Hepatocyte (in vitro differentiated cells): Measurements from ENCODE around the gene FFAR2. TPM values are rescaled to one million over a fixed set of nuclear protein-coding genes. Genes with fewer than 3 reads are reported as not detected.
"Not testable (repeated sequence)": the region's sequence is repeated elsewhere in the genome, so short reads cannot be mapped to it uniquely, and the experiment has no call there.

Experiments
- DNase-seq: peaks from one replicate; pipeline ENCODE4 v3.0.0-alpha.2; 2016; ENCODE audit warnings: low spot score
- H2AFZ ChIP-seq: fragments of 200-600 bp; sonication (generic); 2 replicates; pipeline ENCODE4 v1.6.0; 2016; ENCODE audit warnings: antibody characterized with exemption, mild to moderate bottlenecking
- H3K27ac ChIP-seq: fragments of 200-600 bp; sonication (generic); 2 replicates; pipeline ENCODE4 v1.5.1; 2016; ENCODE audit warnings: mild to moderate bottlenecking
- H3K27me3 ChIP-seq: fragments of 200-600 bp; sonication (generic); 2 replicates; pipeline ENCODE4 v1.6.1; 2016
- H3K36me3 ChIP-seq: fragments of 200-600 bp; sonication (generic); replicated peaks from 2 replicates; pipeline ENCODE4 v1.5.1; 2016; ENCODE audit warnings: low read depth; ENCODE audit not compliant: insufficient read depth
- H3K4me1 ChIP-seq: fragments of 200-600 bp; sonication (generic); 2 replicates; pipeline ENCODE4 v1.5.1; 2016; ENCODE audit warnings: mild to moderate bottlenecking, moderate library complexity; ENCODE audit not compliant: insufficient read depth
- H3K4me2 ChIP-seq: fragments of 200-600 bp; sonication (generic); 2 replicates; pipeline ENCODE4 v1.6.0; 2016
- H3K4me3 ChIP-seq: fragments of 200-600 bp; sonication (generic); 2 replicates; pipeline ENCODE4 v1.5.1; 2016; ENCODE audit warnings: mild to moderate bottlenecking
- H3K79me2 ChIP-seq: fragments of 200-600 bp; sonication (generic); 2 replicates; pipeline ENCODE4 v1.6.0; 2017; ENCODE audit warnings: mild to moderate bottlenecking
- H3K9me2 ChIP-seq: fragments of 200-600 bp; sonication (generic); replicated peaks from 2 replicates; pipeline ENCODE4 v1.6.0; 2017; ENCODE audit warnings: mild to moderate bottlenecking; ENCODE audit not compliant: insufficient read depth
- H3K9me3 ChIP-seq: fragments of 200-600 bp; sonication (generic); 2 replicates; pipeline ENCODE4 v1.5.1; 2016; ENCODE audit warnings: low read depth, mild to moderate bottlenecking
- H4K20me1 ChIP-seq: fragments of 200-600 bp; sonication (generic); 2 replicates; pipeline ENCODE4 v1.6.0; 2016; ENCODE audit warnings: mild to moderate bottlenecking; ENCODE audit not compliant: insufficient read depth, poor library complexity, severe bottlenecking
- EZH2 ChIP-seq: fragments of 200-600 bp; sonication (generic); IDR thresholded peaks from 2 replicates; pipeline ENCODE4 v1.6.1; 2016; ENCODE audit warnings: antibody characterized with exemption, mild to moderate bottlenecking, borderline replicate concordance
- EZH2phosphoT487 ChIP-seq: fragments of 200-600 bp; sonication (generic); IDR thresholded peaks from one replicate; pipeline ENCODE4 v1.6.1; 2018; ENCODE audit warnings: antibody characterized with exemption, mild to moderate bottlenecking, low read depth, moderate library complexity; ENCODE audit not compliant: unreplicated experiment, severe bottlenecking
- WGBS: methylation state at CpG from one replicate; pipeline ENCODE4 v1.1.6; 2016; ENCODE audit warnings: low lambda C conversion rate; ENCODE audit errors: missing lambda C conversion rate; 5-methylcytosine and 5-hydroxymethylcytosine counted together
- polyA plus RNA-seq: library from polyadenylated mRNA; unstranded; fragments of >200 nt; fragmentation: Nextera tagmentation; extraction: Ambion mirVana; gene quantifications from 2 replicates; pipeline ENCODE4 v1.2.1, GENCODE V29; 2016
- total RNA-seq: library from RNA; depleted of rRNA; stranded (reverse); fragments of >200 nt; gene quantifications from 2 replicates; pipeline ENCODE4 v1.2.3, GENCODE V29; 2014
- TF ChIP-seq, protein P1 (sequence below): fragments of 200-600 bp; sonication (generic); IDR thresholded peaks from 2 replicates; pipeline ENCODE4 v1.5.1; 2016; ENCODE audit warnings: antibody characterized with exemption, mild to moderate bottlenecking; ENCODE audit not compliant: poor library complexity

The FFAR2 gene
- total and polyA plus RNA-seq, 2 experiments from 2014 or later: 0.20 TPM; not detected in 1

DNA sequence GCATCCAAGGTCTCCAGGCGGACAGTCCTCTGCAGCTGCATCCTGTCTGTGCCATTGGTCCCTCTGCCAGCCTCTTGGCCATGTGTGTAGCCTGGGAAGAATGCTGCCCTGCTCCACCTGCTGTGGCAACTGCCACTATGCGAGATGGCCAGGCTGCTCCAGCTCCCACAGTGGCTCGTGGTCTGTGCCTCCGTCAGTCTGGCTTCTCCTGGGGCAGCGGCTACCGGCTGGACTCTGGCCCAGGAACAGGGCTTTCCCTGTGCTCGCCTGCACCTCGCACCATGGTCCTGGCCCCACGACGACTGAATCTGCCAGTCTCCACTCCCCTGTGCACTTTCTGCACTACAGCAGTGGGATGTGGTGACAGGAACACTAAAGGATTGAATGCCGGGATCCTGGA is 26.7 kb upstream of the FFAR2 start:
- WGBS: 87% methylated on average over 11 of the region's 11 CpGs

DNA sequence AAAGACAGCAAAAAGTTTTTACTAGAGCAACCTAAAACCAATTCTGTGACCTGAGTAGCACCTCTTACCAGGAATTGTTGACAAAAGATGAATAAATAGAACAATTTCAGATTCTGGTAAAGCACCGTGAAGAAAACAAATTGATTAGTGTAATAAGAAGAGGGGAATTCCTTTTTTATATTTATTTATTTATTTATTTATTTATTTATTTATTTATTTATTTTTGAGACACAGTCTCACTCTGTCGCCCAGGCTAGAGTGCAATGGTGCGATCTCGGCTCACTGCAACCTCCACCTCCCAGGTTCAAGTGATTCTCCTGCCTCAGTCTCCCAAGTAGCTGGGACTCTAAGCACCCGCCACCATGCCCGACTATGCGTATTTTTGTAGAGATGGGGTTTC is 24.7 kb upstream of the FFAR2 start:
- not testable (repeated sequence) for H4K20me1 ChIP-seq, H3K4me2 ChIP-seq, H3K27ac ChIP-seq, H3K9me2 ChIP-seq, H3K27me3 ChIP-seq, DNase-seq, H2AFZ ChIP-seq, H3K36me3 ChIP-seq, H3K79me2 ChIP-seq, H3K4me3 ChIP-seq, H3K9me3 ChIP-seq
- 94% methylated on average over 7 of the region's 7 CpGs for WGBS
- peaks cover 18% of the 10 kb centered on the region for H3K4me1 ChIP-seq

More for the DNA sequence above, 26.7 kb upstream of the FFAR2 start:
- no peak overlapping the region for H3K4me3 ChIP-seq
- H3K27me3 ChIP-seq: peaks cover 6% of the 10 kb centered on the region
- no peaks in the 10 kb centered on the region for H3K9me2 ChIP-seq
- H3K4me1 ChIP-seq: peaks cover 6% of the 10 kb centered on the region
- H2AFZ ChIP-seq: no peak overlapping the region
- no peaks in the 10 kb centered on the region for H4K20me1 ChIP-seq
- TF ChIP-seq, protein P1, sequence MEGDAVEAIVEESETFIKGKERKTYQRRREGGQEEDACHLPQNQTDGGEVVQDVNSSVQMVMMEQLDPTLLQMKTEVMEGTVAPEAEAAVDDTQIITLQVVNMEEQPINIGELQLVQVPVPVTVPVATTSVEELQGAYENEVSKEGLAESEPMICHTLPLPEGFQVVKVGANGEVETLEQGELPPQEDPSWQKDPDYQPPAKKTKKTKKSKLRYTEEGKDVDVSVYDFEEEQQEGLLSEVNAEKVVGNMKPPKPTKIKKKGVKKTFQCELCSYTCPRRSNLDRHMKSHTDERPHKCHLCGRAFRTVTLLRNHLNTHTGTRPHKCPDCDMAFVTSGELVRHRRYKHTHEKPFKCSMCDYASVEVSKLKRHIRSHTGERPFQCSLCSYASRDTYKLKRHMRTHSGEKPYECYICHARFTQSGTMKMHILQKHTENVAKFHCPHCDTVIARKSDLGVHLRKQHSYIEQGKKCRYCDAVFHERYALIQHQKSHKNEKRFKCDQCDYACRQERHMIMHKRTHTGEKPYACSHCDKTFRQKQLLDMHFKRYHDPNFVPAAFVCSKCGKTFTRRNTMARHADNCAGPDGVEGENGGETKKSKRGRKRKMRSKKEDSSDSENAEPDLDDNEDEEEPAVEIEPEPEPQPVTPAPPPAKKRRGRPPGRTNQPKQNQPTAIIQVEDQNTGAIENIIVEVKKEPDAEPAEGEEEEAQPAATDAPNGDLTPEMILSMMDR: no peak
- TF ChIP-seq EZH2 (no peak), EZH2phosphoT487 (no peak)
- no peak overlapping the region for H3K4me2 ChIP-seq
- no peak for DNase-seq
- no peaks in the 10 kb centered on the region for H3K36me3 ChIP-seq
- no peak overlapping the region for H3K27ac ChIP-seq
- H3K79me2 ChIP-seq: no peaks in the 10 kb centered on the region
- H3K9me3 ChIP-seq: no peaks in the 10 kb centered on the region

DNA sequence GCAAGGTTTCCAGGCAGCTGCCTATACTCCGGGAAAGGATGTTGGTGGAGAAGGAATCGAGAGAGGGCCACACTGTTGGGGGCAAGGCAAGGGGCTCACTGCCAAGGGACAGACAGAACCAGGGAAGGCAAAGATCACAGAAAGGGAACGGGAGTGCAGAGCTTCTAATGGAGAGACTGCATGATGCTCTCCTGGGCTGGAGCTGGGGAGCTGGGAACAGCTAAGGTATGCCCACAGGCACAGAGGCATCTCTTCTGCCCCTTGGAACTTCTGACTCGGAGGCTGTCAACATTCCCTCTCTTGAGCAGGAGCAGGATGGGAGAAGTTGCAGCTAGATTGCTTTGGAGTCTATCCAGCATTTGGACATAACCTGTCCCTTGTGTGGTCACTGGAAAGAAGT is 22.4 kb upstream of the FFAR2 start:
- Histone ChIP-seq H3K9me3 (no peaks in the 10 kb centered on the region), H3K27ac (no peak overlapping the region), H3K4me1 (peaks cover 26% of the 10 kb centered on the region), H4K20me1 (no peaks in the 10 kb centered on the region), H3K9me2 (no peaks in the 10 kb centered on the region), H3K4me2 (no peak overlapping the region), H3K4me3 (no peak overlapping the region), H3K27me3 (no peaks in the 10 kb centered on the region), H3K36me3 (no peaks in the 10 kb centered on the region), H3K79me2 (no peaks in the 10 kb centered on the region), H2AFZ (no peak overlapping the region)
- DNase-seq: no peak
- TF ChIP-seq EZH2 (no peak), EZH2phosphoT487 (no peak)
- TF ChIP-seq, protein P1: no peak
- WGBS: 88% methylated on average over 4 of the region's 4 CpGs

DNA sequence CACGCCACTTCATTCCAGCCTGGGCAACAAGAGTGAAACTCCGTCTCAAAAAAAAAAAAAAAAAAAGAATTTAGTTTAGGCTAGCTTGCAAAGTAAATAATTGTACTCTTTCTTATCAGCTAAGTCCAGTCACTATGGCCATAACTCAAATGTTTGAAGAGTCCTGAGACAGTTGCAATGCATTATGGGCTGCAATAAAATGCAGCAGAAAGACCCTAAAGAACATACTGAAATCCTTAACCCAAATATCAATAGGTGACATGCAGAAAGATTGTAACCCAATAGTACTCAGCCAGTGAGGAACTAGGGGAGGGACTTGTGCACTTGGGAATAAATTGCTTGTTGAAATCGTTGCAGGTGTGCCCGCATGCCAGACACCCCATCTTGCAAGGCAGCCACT is 20.9 kb upstream of the FFAR2 start:
- no peak overlapping the region for H2AFZ ChIP-seq
- H3K27me3 ChIP-seq: no peaks in the 10 kb centered on the region
- H3K4me1 ChIP-seq: peaks cover 29% of the 10 kb centered on the region
- H3K27ac ChIP-seq: peak overlapping the region; percentile 88
- H3K79me2 ChIP-seq: no peaks in the 10 kb centered on the region
- peak overlapping the region; percentile 50 for H3K4me2 ChIP-seq
- no peaks in the 10 kb centered on the region for H4K20me1 ChIP-seq
- H3K9me3 ChIP-seq: no peaks in the 10 kb centered on the region
- DNase-seq: peak; percentile 37
- H3K36me3 ChIP-seq: no peaks in the 10 kb centered on the region
- H3K9me2 ChIP-seq: no peaks in the 10 kb centered on the region
- 56% methylated on average over 4 of the region's 4 CpGs for WGBS
- H3K4me3 ChIP-seq: no peak overlapping the region
- TF ChIP-seq EZH2phosphoT487: no peak
- TF ChIP-seq, protein P1: no peak
- TF ChIP-seq EZH2: no peak
